Stimulated activated CD4-positive, alpha-beta T cell treated with anti-CD3 and anti-CD28 coated beads, Interleukin-15, amount 100 ng/mL, for 24 hours (primary cell): Measurements from ENCODE around the gene TRERF1.
"Not testable (repeated sequence)": the region's sequence is repeated elsewhere in the genome, so short reads cannot be mapped to it uniquely, and the experiment has no call there.

Experiments
- DNase-seq: peaks from one replicate; pipeline ENCODE4 v3.0.0-alpha.2; 2020

Gene TRERF1

DNA sequence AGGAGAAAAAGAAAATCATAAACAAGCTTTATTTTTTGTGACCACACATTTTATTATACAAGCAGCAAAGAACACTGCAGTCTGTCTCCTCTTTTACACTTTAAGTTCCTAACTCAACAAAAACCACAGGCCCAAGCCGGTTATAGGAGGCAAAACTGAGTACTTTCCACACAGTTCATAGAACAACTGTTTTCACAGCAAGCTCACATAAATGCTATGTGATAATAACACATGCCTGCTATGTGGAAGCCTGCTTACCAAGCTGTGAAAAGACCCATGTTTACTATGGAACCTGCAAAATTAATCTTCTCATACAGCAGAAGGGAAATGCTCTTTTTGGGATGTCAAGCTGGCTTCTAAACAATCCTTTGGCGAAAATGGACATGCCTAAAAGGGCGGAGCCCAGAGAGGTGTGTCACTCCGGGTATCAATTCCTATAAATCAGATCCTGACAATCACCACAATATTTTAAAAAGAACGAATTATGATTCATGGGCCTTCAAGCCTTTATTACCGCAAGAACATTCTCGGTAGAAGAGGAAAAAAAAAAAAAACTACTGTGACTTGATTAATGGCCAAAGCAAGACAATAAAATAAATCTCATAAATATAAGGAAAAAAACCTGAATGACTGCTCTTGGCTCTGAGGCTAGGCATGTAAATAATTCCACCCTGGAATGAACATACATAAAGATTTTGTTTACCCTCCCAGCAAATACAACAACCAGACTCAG, 2.6 kb downstream of the TRERF1 start:
- no peak for DNase-seq

DNA sequence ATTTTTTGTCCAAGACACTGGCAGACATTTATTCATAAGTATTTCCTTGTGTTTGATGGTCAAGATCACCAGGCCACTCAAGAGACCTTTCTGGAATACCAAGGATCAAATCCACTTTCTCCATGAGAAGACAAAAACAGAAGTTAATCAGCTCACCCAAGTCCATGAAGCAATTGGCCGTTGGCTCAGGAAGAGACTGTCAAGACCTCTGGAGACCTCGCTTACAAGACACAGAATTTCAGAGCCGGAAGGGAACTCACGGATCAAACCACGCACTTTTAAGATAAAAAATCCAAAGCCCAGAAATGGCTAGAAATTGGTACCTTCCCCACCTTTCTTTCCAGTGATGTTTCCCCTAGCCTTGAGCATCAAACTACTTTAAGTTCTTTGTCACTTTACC, 3.3 kb downstream of the TRERF1 start:
- no peak for DNase-seq

DNA sequence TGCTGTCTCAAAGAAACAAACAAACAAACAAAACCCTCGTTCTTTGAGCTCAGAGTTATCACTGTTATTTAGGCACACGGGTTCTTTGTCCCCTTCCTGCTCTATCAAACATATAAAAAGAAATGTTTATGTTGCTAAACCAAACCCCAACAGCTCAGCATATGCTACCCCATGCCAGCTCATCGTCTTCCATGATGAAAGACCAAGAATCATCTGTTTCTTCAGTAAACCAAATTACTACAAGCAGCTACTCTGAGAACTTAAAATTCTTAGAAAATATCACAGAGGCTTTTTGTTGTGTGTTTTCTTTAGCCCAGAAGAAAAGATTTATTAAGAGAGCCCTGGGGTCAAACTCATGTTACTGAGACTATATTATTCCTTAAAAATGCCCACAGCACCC, 4.7 kb downstream of the TRERF1 start:
- DNase-seq: no peak

DNA sequence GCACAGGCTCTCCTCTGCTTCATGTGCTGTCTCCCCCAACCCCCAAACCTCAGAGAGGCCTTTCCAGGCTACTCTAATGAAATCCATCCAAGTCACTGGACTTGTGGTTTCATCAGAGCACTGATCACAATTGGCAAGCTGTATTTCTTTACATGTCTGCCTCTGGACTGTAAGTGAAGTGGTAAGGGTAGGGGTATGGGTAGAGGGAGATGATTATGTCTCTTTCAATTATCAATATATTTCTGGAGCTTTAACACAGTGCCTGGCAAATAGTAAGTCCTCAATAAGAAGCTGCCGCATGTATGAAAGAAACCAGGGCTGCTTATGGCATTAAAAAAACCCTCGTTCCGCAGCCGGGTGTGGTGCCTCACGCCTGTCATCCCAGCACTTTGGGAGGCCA, 5.4 kb downstream of the TRERF1 start:
- no peak for DNase-seq

DNA sequence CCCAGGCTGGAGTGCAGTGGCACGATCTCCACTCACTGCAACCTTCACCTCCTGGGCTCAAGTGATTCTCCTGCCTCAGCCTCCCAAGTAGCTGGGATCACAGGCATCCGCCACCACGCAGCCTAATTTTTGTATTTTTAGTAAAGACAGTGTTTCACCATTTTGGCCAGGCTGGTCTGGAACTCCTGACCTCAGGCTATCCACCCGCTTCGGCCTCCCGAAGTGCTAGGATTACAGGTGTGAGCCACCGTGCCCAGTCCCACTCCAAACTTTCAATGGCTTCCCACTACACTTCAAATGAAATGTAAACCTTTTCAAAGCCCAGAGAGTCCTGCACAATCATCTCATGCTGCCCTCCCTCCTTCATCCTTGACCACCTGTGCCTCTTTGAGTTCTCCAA, 5.8 kb downstream of the TRERF1 start:
- DNase-seq: not testable (repeated sequence)

- DNase-seq: no peak
Observed at GRCh38 chr6:42443312-42444060, 8.2 kb downstream of the TRERF1 start.

DNA sequence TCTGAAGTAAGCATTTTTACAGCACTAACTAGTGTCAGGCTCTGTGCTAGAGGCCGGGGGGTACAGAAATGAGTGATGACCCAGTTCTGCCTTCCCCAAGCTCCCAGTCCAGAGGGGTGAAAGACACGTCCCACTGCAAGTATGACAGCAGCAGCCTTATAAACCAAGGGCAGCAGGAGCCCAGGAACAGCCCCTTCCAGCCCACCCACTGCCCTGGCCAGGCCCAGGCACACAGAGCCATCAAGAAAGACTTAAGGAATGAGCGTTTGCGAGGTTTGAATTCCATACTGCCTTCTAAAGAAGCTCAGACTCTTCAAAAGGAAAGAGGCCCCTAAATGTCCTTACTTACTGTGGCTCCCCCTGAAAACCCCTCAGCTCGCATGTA, 10.0 kb downstream of the TRERF1 start:
- peak; percentile 21 for DNase-seq

DNA sequence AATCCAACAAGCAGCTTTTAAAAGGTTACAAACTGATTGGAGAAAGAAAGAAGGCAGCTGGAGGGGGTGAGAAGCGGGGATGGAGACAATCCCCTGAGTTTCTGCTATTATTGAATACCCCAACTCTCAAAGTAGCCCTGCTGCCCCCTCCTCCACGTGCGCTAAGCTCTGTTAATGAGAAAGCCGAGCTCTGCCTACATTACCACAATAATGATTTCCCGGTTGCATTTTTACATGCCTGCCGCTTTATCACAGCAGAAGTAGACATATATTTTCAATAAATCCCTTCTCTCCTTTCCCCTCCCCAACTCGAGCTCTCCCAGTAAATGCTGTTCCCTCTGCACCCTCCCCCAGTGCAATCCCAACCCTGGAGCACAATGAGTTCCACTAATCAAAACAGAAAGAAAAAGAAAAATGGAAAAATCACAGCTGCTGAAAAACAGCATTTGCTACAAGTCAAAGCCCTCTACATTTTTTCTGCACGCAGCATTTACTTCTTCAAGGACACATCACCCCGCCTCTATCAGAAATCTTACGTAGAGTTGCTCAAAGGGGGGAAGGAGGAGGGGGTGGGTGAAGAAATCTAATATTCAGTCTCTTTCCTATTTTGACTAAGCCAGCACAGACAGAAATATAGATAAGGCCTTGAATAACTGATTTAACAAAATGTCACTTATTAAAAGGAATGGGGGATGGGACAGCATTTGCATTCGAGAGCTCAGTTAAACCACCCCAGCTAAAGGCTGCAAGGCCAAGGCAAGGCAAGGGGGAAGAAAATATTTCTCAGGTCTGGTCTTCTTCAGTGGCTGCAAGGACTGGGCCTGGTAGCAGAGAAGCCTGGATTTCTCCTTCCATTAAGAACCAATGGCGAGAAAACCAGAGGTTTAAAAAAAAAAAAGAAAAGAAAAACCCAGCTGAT, 10.7 kb downstream of the TRERF1 start:
- no peak for DNase-seq

DNA sequence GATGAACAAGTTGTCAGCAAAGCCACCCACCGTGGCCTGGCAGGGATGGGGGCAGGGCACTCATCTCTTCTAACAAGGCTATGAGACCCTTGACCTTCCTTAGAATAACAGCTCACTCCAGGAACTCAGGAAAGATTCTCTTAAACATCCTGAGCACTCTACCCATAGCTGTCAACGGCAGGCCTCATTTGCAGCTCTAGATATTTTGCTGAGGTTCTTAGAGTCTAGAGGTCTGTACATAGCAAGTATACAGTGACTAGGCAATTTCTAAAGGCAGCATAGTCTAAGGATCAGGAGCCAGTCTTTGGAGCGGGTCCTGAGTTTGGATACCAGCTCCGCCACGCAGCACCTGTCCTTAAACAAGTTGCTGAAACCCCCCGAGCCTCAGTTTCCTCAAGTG, 11.7 kb downstream of the TRERF1 start:
- DNase-seq: no peak

- DNase-seq: no peak
Observed at GRCh38 chr6:42436825-42437224, 14.9 kb downstream of the TRERF1 start.

- no peak for DNase-seq
Observed at GRCh38 chr6:42434237-42434636, 17.5 kb downstream of the TRERF1 start.

GRCh38 chr6:42433409-42433808, 18.3 kb downstream of the TRERF1 start:
- no peak for DNase-seq

GRCh38 chr6:42431877-42432276, 19.8 kb downstream of the TRERF1 start:
- no peak for DNase-seq

GRCh38 chr6:42431356-42431755, 20.4 kb downstream of the TRERF1 start:
- no peak for DNase-seq

- no peak for DNase-seq
Observed at GRCh38 chr6:42429836-42430235, 21.9 kb downstream of the TRERF1 start.

DNA sequence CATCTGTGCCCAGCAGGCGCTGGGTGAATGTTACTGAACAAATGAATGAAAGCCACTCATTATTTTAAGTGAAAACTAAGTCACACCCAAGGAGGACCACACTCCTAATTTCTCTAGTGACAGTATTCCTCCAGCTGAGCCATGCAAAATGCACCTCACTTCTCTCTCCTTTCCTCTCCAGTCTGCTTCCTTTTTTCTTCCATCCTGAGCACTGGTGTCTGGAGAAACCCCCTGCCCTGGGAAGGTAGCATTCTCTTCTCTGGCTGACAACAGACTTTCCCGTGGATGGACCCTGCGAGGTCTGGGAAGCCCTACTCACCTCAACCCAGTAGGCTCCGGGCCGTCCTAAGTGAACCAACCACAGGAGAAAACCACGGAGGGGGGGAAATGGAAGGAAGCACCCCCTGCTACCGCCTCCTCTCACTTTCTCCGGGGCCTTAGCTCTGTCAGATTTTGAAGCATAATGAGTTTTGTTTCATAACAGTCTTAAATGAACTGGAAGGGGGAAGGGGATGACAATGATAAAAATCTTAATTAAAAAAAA, 22.6 kb downstream of the TRERF1 start:
- no peak for DNase-seq

DNA sequence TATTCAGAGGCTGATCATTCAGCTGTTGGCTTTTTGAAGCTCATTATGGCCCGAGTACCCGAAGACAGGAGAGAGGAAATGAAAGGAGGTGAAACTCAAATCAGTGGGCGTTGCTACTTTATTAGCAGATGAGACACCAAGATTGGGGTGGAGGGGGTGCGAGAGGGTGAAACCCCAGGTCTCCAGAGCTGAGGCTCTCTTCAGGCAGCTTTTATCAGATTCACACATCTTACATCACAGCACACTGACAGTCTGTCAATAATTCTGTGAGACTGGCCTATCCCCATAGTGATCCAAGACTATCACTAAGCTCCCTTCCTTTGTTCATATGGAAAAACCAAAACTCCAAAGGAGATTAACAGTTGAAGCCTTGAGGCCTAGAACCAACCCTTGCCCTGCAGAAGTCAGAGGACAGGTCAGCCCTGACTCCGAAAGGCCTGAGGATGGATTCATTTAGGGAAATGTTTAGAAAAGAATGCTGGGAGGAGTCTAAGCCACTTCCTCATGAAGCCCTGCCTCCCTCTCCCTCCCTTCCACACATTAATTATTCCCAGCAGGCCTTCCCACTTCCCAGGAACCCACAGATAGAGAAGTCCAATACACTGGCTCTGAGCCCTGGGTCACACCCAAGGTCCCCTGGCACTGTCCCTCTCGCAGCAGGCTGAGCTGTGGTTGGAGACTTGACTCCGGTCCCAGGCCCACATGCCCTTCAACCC, 23.2 kb downstream of the TRERF1 start:
- peak; percentile 68 for DNase-seq

GRCh38 chr6:42427871-42428270, 23.9 kb downstream of the TRERF1 start:
- DNase-seq: no peak

- DNase-seq: no peak
Observed at GRCh38 chr6:42426191-42426590, 25.5 kb downstream of the TRERF1 start.

DNA sequence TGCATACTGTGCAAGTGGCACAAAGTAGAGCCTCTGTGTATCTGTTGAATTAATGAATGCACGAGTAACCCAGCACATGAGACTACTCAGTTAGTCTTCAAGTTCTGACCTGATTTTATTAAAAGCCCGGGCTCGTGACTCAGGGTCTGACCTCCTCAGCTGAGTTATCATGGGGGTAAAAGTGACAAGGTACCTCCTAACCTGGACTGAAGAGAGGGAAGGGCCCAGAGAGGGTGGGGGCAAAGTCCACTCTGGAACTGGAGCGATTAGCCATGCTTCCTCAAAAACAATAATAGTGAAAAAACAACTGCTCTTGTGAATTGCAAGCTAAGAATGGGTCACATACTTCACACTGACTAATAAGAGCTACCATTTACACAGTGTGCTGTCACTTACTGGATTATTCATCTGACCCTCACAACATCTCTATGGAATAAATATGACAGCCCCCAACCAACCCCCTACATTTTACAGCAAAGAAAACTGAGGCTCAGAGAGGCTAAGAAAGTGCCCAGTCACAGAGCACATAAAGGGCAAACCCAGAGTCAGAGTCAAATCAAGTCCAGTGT, 26.7 kb downstream of the TRERF1 start:
- no peak for DNase-seq

GRCh38 chr6:42423244-42423643, 28.5 kb downstream of the TRERF1 start:
- DNase-seq: peak; percentile 72

DNA sequence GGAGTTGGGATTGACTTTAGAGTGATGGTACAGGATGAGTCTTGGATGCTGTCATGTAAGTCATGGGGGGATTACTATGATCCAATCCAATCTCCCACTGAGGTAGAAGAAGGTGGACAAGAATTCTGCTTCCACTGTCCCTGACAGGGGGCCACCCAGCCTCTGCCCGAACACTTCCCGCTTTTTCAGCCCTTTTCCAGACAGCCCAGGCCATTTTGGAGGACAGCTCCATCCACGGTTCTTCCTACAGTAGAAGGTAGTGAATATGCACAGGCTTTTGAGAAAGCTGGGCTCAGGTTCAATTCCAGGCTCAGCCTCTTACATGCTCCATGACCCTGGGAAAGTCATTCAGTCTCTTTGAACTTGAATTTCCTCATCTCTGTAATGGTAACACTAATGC, 31.0 kb downstream of the TRERF1 start:
- DNase-seq: no peak
